Left ventricle myocardium inferior (tissue), 1 donor: ENCODE measurements around the gene POU2F3. TPM values are rescaled to one million over a fixed set of nuclear protein-coding genes. Genes with fewer than 3 reads are reported as not detected.
A peak's percentile ranks its signal among the peaks of the same experiment; 100 is the strongest.

Experiments used
- DNase-seq: peaks from one replicate; pipeline ENCODE4 v3.0.0-alpha.2; 2020
- H3K27ac ChIP-seq: fragments of 200-600 bp; replicated peaks from 2 replicates; pipeline ENCODE4 v1.8.0; 2021
- H3K27me3 ChIP-seq: fragments of 200-600 bp; 2 replicates; pipeline ENCODE4 v1.8.0; 2021; ENCODE audit warnings: low read depth
- H3K36me3 ChIP-seq: fragments of 200-600 bp; 2 replicates; pipeline ENCODE4 v1.8.0; 2021
- H3K4me1 ChIP-seq: fragments of 200-600 bp; 2 replicates; pipeline ENCODE4 v1.8.0; 2021
- H3K4me3 ChIP-seq: fragments of 200-600 bp; 2 replicates; pipeline ENCODE4 v1.8.0; 2021; ENCODE audit warnings: mild to moderate bottlenecking, moderate library complexity
- H3K9me3 ChIP-seq: fragments of 200-600 bp; replicated peaks from 2 replicates; pipeline ENCODE4 v1.8.0; 2021
- intact Hi-C: fragments of 100-400 bp; cut with micrococcal nuclease; formaldehyde crosslinking; loops from one replicate; pipeline ENCODE4 v1.11.0; 2022
- total RNA-seq: library from RNA; stranded (reverse); fragmentation: NEBNext Ultra II Directional; extraction: Animal tissue kit (Norgen Biotek cat#: 25700); gene quantifications from one replicate; pipeline ENCODE4 v1.2.1, GENCODE V29; 2021
- TF ChIP-seq, protein P1 (sequence below): fragments of 200-600 bp; IDR thresholded peaks from 2 replicates; pipeline ENCODE4 v1.8.0; 2021; ENCODE audit warnings: antibody characterized with exemption, mild to moderate bottlenecking, borderline replicate concordance
- donor health status: DM: no; HTN: yes; CAD: no; lungs with severe emphysema.

Gene POU2F3
- total RNA-seq, 1 donor from 2014 or later, result not detected

DNA sequence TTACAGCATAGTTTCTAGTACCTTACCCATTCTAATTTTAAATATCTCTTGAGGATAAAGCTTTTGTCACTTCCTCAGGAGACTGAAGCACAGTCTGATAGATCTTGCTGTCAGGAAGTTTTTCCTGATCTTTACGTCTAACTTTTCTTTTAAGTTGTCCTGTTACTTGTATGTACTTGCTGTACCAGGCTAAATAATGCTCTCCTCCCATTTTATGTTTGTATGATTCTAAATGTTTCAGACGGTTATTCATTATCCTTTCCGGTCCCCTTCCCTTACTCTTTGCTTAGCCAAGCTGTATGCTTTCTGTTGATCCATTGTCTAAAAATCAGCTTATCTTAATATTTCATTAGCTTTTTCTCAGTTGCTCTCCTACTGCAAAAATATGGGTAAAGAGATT lies 102.3 kb downstream of the POU2F3 start:
- no peaks in the 10 kb centered on the region for H3K36me3 ChIP-seq
- H3K27me3 ChIP-seq, result no peaks in the 10 kb centered on the region
- peak overlapping the region; percentile 98 for H3K27ac ChIP-seq
- no peaks in the 10 kb centered on the region for H3K9me3 ChIP-seq
- intact Hi-C loops, result no loop called here
- TF ChIP-seq, protein P1, sequence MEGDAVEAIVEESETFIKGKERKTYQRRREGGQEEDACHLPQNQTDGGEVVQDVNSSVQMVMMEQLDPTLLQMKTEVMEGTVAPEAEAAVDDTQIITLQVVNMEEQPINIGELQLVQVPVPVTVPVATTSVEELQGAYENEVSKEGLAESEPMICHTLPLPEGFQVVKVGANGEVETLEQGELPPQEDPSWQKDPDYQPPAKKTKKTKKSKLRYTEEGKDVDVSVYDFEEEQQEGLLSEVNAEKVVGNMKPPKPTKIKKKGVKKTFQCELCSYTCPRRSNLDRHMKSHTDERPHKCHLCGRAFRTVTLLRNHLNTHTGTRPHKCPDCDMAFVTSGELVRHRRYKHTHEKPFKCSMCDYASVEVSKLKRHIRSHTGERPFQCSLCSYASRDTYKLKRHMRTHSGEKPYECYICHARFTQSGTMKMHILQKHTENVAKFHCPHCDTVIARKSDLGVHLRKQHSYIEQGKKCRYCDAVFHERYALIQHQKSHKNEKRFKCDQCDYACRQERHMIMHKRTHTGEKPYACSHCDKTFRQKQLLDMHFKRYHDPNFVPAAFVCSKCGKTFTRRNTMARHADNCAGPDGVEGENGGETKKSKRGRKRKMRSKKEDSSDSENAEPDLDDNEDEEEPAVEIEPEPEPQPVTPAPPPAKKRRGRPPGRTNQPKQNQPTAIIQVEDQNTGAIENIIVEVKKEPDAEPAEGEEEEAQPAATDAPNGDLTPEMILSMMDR, result no peak
- no peak for DNase-seq
- H3K4me1 ChIP-seq, result peaks cover 95% of the 10 kb centered on the region
- peak overlapping the region; percentile 22 for H3K4me3 ChIP-seq

DNA sequence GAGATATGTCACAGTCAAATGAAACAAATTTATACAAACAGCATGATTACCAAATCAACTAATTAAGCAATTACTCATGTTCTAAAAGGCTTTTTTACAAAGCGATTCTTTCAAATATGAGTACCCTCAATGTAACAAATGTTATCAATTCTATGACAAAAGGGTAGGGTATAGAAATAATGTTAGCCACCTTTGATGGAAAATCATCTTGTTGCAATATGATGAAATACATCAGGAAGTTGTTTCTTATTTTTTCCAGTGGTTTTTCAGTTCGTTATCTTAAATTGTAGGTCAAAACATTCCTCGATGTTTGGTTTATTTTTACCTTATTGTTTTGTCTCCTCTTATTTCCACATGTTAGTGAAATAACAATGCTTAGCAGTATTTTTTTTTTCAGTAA lies 102.7 kb downstream of the POU2F3 start:
- no peak for DNase-seq
- peaks cover 96% of the 10 kb centered on the region for H3K4me1 ChIP-seq
- peak overlapping the region; percentile 22 for H3K4me3 ChIP-seq
- TF ChIP-seq, protein P1, result no peak
- no peaks in the 10 kb centered on the region for H3K27me3 ChIP-seq
- intact Hi-C loops, result no loop called here
- H3K27ac ChIP-seq, result peak overlapping the region; percentile 98
- no peaks in the 10 kb centered on the region for H3K36me3 ChIP-seq
- H3K9me3 ChIP-seq, result no peaks in the 10 kb centered on the region

DNA sequence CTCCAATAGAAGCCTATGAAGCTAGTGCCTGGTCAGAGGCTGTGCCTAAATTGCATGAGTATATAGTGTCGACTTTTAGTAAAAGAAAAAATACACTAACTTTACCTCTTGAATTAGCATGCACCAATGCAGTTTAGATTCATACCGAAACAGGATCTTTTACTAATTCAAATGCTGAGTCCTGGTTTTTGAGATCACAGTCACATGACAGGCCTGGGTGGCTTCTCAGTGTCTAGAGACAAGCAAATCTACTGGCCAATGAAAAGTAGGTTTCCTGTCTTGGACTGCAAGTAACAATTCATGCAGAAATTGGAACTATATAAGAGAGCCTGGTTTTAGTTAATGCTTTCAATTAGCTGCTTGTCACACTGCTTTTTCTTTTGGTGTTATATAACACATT lies 103.5 kb downstream of the POU2F3 start:
- TF ChIP-seq, protein P1, result no peak
- peaks cover 97% of the 10 kb centered on the region for H3K4me1 ChIP-seq
- no peaks in the 10 kb centered on the region for H3K9me3 ChIP-seq
- DNase-seq, result no peak
- intact Hi-C loops, result no loop called here
- H3K36me3 ChIP-seq, result no peaks in the 10 kb centered on the region
- H3K4me3 ChIP-seq, result no peak overlapping the region
- H3K27me3 ChIP-seq, result no peaks in the 10 kb centered on the region
- H3K27ac ChIP-seq, result peak overlapping the region; percentile 98

DNA sequence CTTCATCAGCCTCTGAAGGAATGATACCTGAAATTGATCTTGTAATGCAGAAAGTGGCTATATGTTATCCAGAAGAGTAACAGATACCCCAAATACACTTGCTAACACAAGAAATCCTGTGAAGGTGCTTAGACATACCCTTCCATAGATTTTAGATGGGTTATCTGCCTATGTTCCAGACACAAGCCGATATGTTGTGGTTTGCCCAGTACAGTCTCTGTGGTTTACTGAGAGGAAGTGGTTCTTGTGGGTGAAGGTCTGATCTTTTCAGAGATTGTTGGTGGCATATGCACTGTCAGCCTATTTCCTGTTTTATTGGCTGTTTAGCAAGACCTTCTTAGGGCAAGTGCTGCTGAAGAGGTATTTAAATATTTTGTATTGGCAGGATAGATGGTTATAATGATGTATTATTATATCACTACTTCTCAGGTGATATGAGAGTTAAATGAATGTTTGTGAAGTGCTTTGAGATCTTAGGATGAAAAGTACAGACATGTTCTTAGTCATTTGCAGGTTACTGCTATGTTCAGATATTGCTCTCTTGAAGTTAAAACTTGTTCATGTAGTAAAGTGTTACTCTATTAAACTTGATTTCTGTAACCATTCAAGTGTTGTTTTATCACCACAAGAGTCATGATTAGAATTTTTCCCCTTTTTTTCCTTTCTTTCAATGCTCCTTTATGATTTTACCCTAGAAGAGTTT lies 104.5 kb downstream of the POU2F3 start:
- H3K36me3 ChIP-seq, result no peaks in the 10 kb centered on the region
- H3K4me3 ChIP-seq, result no peak overlapping the region
- no peaks in the 10 kb centered on the region for H3K9me3 ChIP-seq
- no peak for DNase-seq
- TF ChIP-seq, protein P1, result no peak
- H3K27me3 ChIP-seq, result no peaks in the 10 kb centered on the region
- H3K4me1 ChIP-seq, result peaks cover 97% of the 10 kb centered on the region
- peak overlapping the region; percentile 98 for H3K27ac ChIP-seq
- intact Hi-C loops, result no loop called here

DNA sequence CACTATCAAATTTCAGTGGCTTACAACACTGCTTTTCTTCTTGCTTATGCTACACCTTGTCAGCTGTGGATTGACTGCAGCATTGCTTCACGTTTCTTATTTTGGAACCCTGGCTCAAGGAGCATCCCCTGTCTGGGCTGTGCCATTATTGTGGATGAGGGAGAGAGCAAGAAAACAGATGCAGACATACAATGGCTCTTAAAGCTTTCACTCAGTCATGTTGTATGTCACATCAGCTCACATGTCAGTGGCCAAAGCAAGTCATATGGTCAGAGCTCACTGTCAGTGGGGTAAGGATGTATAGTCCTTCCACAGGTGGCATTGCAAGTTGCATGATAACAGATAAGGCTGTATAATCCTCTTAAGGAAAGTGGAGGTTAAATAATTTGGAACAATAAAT lies 106.3 kb downstream of the POU2F3 start:
- intact Hi-C loops, result no loop called here
- Histone ChIP-seq H3K27me3 (no peaks in the 10 kb centered on the region), H3K4me3 (no peak overlapping the region)

More for the DNA sequence above, 106.3 kb downstream of the POU2F3 start:
- Histone ChIP-seq H3K36me3 (no peaks in the 10 kb centered on the region), H3K4me1 (peaks cover 97% of the 10 kb centered on the region), H3K9me3 (no peaks in the 10 kb centered on the region), H3K27ac (peak overlapping the region; percentile 63)
- TF ChIP-seq, protein P1, result no peak
- no peak for DNase-seq
